GM15510 (cell line): ENCODE results near the gene TGFBR1.

ENCODE experiments used
- POLR2A ChIP-seq: IDR thresholded peaks from 3 replicates; pipeline ENCODE4 v1.6.1; 2011; ENCODE audit warnings: borderline replicate concordance; ENCODE audit not compliant: insufficient read length; ENCODE audit errors: extremely low read depth

The TGFBR1 gene

GRCh38 chr9:99113414-99114048 is 8.6 kb downstream of the TGFBR1 start:
- TF ChIP-seq POLR2A = no peak

- TF ChIP-seq POLR2A = no peak
Observed at GRCh38 chr9:99114049-99114440, 9.1 kb downstream of the TGFBR1 start.

GRCh38 chr9:99114846-99115500 is 10.1 kb downstream of the TGFBR1 start:
- TF ChIP-seq POLR2A = no peak

GRCh38 chr9:99116003-99116411 is 11.1 kb downstream of the TGFBR1 start:
- TF ChIP-seq POLR2A = no peak

- no peak for TF ChIP-seq POLR2A
Observed at GRCh38 chr9:99118782-99119466, 14.0 kb downstream of the TGFBR1 start.

GRCh38 chr9:99119976-99120655 is 15.2 kb downstream of the TGFBR1 start:
- TF ChIP-seq POLR2A = no peak

GRCh38 chr9:99121604-99122003 is 16.7 kb downstream of the TGFBR1 start:
- TF ChIP-seq POLR2A = no peak

GRCh38 chr9:99124534-99125255 is 19.8 kb downstream of the TGFBR1 start:
- no peak for TF ChIP-seq POLR2A

- TF ChIP-seq POLR2A = no peak
Observed at GRCh38 chr9:99125446-99125845, 20.5 kb downstream of the TGFBR1 start.

- no peak for TF ChIP-seq POLR2A
Observed at GRCh38 chr9:99126312-99126711, 21.4 kb downstream of the TGFBR1 start.

GRCh38 chr9:99127356-99128132 is 22.6 kb downstream of the TGFBR1 start:
- no peak for TF ChIP-seq POLR2A

- no peak for TF ChIP-seq POLR2A
Observed at GRCh38 chr9:99128133-99128406, 23.2 kb downstream of the TGFBR1 start.

- no peak for TF ChIP-seq POLR2A
Observed at GRCh38 chr9:99129091-99129490, 24.2 kb downstream of the TGFBR1 start.

- TF ChIP-seq POLR2A = no peak
Observed at GRCh38 chr9:99130069-99130468, 25.2 kb downstream of the TGFBR1 start.
